ENCODE measurements around the gene CCDC136. TPM values are rescaled to one million over a fixed set of nuclear protein-coding genes. Genes with fewer than 3 reads are reported as not detected.

CCDC136 gene
- total RNA-seq, 1 experiment from 2014 or later = 7.7 TPM

DNA sequence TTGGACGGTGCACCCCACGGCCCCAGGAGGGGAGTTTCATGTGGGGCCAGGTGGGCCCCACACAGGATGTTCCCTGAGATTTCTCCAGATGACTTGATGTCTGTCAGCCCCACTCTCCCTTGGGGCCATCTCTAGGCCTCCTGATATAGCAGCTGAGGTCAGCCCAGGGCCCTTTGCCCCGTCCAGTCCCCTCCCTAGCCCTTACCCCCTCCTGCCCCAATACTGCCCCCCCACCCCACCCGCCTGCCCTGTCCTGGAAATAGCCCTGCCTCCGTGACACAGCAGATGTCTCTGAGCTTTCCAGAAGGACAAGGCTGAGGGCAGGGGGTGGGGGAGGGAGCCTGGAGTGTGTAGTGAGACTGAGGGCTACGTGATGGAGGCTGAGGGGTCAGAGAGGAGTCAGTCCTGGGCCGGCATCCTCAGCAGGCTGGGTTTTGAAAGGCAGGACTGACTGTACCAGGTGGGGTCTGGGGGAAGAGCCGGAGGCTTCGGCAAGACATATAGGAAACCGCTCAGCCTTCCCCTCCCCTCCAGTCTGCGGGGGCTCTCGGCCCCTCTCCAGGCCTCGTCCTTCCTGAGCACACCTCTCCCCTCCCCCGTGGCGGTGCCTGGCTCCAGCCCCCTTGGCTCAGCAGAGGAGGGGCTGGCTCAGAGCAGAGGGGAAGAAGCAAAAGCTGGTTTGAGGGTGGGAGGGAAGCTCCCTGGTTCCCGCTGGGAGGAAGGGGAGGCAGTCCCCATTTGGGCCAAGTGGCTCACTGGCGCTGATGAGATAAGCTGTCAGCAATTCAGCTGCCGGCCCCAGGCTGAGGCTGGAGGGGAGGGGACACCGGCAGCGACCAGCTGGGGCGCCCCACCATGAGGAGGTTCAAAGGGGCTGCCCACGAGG lies 40.5 kb downstream of the CCDC136 start:
- peak; percentile 80 for DNase-seq (ENCODE audit: low read depth)

DNA sequence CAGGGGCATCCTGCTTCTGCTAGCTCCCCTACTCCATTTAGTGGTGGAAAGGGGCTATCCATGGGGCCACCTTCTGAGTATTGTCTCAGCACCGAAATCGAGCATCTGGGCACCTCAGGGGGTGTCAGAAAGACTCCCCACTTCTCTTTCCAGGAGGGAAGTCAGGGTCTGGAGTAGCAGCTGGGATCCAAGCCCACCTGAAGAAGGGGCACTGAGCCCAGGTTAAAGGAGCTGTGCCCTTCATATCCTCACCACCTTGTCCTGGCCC lies 41.0 kb downstream of the CCDC136 start:
- no peak for DNase-seq (ENCODE audit: low read depth)

DNA sequence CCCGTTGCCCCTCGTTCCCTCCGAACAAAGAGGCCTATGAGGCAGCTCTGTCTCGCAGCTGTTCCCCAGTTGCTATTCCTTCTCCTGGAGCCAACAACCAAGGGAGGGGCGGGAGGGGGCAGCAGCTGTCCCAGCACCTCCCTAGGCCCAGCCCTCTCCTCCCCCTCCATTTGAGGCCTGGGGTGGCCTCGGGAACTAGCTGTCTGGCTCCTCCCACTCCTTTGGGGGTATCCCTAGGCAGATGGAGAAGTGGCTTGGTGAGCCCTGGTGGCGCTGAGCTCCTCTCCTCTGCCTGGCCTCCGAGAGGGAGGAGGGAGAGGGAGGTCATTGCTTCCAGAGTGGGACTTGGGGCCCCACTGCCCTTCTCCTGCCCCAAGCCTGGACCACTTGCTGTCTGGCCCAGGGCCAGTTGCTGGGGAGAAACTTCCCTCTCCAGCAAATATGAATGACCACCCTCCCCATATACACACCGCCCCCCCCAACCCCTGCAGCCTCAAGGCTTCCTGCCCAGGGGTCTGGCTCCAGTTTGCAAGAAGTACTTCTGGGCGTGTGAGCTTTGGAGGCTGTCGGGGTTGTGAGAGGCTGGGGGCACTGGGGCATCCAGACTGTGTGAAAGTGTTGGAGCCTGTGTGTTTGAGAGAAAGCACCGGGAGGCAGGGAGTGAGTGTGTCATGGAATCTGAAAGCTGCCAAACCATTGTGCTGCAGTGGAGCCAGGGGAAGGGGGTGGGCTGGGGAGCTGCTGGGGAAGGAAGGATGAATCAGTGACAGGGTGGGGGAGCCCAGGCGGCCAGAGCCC lies 41.6 kb downstream of the CCDC136 start:
- DNase-seq (ENCODE audit: low read depth) = peak; percentile 91

DNA sequence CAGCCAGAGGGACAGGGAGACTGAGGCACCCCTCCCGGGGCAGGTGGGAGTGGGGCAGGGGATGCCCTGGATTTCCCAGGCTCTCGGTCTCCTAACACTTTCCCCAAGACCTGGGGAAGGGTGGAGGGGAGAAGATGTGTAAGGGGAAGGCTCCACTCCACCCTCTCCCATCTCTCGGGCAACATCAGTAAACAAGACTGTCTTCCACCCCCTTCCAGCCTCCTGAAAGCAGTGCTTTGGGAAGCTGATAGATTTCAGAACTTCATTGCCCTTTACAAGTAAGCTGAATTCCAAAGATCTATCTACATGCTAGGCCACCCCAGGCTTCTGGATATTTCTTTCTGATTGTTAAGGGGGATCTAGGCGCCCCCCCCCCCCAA lies 42.2 kb downstream of the CCDC136 start:
- no peak for DNase-seq (ENCODE audit: low read depth)

DNA sequence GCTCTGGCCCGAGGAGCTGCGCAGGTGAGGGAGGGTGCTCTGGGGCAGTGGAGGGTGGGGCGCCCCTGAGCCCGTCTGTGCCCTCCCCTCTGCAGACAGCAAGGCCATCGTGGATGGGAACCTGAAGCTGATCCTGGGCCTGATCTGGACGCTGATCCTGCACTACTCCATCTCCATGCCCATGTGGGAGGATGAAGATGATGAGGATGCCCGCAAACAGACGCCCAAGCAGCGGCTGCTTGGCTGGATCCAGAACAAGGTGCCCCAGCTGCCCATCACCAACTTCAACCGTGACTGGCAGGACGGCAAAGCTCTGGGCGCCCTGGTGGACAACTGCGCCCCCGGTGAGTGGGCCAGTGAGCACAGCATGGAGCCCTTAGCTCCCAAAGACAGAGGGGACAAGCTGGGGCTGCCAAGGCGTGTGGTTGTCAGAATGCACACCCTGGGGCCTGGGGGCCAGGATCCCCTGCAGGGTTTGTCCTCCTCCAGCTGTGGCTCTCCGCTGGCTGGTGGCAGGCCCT lies 43.5 kb downstream of the CCDC136 start:
- no peak for DNase-seq (ENCODE audit: low read depth)

DNA sequence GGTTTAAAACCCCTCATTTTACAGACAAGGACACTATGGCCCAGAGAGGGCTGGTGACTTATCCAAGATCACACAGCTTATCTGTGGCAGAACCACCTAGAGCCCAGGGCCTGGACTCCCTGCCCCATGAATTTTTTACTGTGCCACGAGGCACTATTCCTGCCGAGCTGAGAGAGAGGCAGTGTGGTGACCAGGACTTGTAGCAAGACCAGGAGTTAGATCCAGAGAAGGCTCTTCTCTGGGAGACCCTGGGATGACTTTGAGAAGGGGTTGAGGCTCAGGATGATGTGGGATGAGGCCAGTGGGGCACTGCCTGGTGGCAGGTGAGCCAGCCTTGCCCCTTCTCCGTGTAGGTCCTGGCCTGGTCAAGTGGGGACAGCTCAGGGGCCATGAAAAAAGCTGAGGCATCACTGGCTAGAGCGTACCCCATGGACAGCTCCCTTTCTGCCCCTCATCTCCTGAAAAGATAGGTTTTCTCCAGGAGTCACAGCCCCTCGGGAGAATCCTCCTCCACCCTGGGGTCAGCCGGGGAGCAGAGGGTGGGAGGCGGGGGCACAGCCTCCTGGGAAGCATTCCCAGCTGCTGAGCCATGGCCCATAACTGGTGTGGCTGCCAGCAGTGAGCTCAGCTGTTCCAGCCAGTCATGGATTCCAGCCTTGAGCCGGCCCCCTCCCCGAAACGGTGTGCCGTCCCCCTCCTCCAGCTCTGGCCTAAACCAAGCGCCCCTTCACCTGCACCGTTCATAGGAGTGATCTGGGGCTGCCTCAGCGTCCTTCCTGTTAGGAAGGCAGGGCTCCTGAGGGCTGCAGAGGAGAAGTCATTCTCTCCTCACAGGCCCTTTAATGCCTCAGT lies 44.2 kb downstream of the CCDC136 start:
- peak; percentile 54 for DNase-seq (ENCODE audit: low read depth)

DNA sequence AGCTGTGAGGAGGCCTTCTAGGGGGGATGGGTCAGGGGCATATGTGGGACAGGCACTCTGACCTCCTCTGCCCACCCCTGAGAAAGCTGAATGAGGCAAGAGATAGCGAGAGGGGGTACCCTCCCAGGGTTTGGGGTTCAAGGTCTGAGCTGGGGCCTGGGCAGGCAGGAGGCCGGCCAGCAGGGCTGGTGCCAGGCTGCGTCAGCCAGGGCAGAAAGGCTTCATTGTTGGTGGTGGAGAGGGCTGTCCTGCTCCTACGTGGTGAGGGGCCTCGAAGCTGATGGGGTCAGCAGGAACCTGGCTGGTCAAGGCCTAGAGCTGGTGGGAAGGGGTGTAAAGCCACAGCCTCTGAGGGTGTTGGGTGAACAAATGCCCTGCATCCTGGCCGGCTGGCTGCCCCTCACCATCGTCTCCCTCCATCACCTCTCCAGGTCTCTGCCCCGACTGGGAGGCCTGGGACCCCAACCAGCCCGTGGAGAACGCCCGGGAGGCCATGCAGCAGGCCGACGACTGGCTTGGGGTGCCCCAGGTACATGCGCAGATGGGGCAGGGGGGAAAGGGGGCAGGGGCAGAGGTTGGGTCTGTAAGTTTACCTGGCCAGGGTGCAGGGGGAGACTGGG lies 45.1 kb downstream of the CCDC136 start:
- no peak for DNase-seq (ENCODE audit: low read depth)

DNA sequence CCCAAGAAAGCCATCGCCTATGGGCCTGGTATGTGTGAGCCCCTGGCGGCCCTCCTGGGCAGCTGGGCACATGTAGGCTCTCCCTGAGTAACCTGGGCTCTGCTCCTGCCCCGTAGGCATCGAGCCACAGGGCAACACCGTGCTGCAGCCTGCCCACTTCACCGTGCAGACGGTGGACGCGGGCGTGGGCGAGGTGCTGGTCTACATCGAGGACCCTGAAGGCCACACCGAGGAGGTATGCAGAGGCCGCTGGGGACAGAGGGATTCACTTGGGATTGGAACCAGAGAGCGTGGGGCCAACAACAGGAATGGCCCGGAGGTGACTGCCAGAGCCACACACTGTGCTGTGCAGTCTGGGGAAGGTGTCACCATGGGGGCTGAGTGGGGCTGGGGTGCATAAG lies 45.8 kb downstream of the CCDC136 start:
- no peak for DNase-seq (ENCODE audit: low read depth)

DNA sequence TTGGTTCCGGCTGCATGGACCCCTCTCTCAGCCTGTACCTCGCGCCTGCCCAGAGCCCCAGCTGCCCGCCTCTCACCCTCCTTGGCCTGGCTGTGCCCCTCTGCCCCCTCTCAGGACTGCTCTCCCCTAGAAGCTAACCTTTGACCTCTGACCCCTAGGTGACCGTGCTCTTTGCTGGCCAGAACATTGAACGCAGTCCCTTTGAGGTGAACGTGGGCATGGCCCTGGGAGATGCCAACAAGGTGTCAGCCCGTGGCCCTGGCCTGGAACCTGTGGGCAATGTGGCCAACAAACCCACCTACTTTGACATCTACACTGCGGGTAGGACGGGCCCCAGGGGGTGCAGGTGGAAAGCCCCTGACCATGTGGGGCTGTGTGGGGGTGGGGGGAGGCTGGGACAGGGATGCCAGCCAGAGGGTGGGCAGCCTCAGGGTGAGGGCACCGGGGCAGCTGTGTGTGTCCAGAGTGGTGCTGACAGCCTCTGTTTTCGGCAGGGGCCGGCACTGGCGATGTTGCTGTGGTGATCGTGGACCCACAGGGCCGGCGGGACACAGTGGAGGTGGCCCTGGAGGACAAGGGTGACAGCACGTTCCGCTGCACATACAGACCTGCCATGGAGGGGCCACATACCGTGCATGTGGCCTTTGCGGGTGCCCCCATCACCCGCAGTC lies 46.5 kb downstream of the CCDC136 start:
- DNase-seq (ENCODE audit: low read depth) = no peak

DNA sequence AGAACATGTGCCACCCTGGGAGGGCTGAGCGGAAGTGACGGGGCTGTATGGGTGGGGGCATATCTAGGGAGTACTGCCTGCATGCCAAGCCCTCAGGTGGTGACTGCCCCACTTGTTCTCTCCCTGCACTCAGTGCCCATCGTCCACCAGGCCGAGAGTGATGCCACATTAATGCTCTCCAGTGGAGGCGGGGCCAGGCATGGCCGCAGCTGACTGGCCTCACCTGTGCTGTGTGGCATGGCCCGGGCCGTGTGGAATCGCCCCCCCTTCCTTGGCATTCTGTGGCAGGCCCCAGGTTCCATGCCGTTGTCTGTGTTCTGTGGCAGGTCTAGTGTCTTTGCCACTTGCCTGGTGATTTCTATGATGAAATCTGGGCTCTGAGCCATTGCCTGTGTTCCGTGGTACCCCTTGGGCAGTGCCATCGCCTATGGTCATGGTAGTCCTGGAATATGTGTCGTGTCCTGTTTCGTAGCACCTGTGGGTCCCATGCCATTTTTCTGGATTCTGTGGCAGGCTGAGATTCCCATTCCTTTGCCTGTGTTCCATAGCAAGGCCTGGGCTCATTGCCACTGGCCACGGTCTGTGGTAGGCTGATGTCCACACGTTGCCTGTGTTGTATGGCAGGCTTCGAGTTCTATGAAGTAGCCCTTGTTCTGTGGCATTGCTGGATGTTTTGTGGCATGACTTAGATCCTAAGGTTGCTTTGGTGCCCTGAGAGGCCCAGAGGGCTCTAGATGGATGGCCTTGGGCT lies 47.4 kb downstream of the CCDC136 start:
- no peak for DNase-seq (ENCODE audit: low read depth)

DNA sequence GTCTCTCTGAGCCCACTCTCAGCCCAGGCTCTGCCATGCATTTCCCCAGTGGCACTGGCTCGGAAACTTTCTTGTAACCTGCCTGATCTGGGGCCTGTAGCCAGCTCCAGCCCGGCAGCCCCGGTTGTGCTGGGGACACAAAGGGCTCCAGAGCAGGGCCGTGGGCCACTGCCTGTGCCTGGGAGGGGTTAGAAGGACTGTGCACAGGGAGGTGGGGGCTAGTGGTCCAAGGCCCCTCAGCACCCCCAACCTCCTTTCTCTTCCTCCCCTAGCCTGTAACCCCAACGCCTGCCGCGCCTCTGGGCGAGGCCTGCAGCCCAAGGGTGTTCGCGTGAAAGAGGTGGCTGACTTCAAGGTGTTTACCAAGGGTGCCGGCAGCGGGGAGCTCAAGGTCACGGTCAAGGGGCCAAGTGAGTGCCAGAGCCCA lies 48.0 kb downstream of the CCDC136 start:
- DNase-seq (ENCODE audit: low read depth) = no peak

DNA sequence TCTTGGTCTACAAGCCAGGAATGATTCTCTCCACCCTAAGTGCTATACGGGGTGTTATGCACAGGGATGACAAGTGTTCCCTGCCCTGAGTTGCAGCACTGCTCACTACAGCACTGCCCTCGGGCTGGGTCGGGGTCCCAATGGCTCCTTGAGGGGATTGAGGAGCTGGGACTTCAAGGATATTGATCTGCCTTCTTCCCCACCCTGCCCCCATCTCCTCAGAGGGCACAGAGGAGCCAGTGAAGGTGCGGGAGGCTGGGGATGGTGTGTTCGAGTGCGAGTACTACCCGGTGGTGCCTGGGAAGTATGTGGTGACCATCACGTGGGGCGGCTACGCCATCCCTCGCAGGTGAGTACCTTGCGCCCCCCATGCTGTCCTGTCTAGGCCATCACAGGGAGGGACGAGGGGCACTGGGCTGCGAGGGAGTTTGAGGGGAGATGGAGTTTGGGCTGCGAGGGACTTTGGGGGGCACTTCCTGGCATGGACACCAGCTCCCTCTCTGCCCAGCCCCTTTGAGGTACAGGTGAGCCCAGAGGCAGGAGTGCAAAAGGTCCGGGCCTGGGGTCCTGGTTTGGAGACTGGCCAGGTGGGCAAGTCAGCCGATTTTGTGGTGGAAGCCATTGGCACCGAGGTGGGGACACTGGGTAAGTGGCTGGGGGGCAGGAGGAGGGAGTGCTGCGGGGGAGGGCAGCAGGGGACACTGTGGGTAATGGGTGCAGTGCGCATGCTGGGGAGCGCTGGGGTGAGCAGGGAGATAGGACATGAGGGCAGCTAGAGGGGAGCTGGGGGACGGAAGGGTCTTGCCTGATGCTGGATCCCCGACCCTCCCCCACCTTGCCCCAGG lies 48.8 kb downstream of the CCDC136 start:
- no peak for DNase-seq (ENCODE audit: low read depth)

DNA sequence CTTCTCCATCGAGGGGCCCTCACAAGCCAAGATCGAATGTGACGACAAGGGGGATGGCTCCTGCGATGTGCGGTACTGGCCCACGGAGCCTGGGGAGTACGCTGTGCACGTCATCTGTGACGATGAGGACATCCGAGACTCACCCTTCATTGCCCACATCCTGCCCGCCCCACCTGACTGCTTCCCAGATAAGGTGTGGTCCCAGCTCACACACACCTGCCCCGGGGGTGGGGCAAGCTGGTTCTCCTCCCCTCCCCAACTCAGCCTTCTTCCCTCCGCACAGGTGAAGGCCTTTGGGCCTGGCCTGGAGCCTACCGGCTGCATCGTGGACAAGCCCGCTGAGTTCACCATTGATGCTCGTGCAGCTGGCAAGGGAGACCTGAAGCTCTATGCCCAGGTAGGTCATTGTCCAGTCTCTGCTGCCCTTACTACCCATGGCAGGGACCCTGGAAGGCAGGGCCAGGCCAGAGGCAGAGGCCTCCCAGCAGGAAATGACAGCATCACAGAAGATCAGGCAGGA lies 49.5 kb downstream of the CCDC136 start:
- no peak for DNase-seq (ENCODE audit: low read depth)

DNA sequence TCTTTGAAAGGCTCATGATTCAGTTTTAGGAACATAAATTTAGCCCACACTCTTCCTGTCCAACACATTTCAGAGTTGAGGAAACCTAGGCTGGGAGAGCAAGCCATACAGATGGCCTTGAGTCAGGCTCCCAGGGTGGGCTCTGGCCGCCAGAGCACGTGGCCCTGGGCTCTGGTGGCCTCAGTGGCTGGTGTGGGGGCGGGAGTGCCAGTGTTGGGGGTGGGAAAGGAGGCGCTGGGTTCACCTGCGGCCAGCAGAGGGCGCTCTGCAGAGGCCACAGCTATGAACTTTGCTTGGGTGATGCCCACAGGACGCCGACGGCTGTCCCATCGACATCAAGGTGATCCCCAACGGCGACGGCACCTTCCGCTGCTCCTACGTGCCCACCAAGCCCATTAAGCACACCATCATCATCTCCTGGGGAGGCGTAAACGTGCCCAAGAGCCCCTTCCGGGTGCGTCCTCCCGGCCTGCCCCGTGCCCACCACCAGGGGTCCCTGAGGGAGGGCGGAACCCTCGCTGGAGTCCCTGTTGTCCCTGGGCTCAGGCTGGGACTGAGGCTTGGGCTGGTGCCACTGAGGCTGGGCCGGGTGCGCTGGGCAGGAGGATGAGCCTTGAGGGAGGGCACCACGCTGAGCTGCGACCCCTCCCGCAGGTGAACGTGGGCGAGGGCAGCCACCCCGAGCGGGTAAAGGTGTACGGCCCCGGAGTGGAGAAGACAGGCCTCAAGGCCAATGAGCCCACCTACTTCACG lies 50.3 kb downstream of the CCDC136 start:
- DNase-seq (ENCODE audit: low read depth) = peak; percentile 81

DNA sequence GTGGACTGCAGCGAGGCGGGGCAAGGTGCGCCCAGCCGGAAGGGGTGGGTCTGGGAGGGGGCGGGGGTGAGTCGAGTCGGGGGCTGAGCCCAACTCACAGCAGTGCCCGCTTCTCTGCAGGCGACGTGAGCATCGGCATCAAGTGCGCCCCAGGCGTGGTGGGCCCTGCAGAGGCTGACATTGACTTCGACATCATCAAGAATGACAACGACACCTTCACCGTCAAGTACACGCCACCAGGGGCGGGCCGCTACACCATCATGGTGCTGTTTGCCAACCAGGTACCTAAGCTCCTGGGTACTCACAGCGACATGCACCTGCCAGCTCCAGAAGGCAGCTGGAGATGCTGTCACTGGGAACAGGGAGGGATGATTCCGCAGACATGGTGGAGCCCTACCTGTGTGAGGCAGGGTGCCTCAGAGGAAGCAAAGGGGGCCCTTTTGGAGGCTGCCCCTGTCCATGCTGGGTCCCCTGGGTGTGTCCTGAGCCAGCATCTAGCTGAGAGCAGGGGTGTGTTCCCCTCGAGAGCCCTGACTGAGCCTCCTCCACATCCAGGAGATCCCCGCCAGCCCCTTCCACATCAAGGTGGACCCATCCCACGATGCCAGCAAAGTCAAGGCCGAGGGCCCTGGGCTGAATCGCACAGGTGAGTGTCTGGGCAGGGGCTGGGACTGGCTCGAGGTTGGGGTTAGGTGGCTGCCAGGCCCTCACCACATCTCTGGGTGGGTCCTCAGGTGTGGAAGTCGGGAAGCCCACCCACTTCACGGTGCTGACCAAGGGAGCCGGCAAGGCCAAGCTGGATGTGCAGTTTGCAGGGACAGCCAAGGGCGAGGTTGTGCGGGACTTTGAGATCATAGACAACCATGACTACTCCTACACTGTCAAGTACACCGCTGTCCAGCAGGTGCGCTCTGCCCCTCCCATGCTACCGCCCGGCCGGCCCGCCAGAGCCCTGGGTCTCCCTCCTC lies 51.2 kb downstream of the CCDC136 start:
- DNase-seq (ENCODE audit: low read depth) = no peak

DNA sequence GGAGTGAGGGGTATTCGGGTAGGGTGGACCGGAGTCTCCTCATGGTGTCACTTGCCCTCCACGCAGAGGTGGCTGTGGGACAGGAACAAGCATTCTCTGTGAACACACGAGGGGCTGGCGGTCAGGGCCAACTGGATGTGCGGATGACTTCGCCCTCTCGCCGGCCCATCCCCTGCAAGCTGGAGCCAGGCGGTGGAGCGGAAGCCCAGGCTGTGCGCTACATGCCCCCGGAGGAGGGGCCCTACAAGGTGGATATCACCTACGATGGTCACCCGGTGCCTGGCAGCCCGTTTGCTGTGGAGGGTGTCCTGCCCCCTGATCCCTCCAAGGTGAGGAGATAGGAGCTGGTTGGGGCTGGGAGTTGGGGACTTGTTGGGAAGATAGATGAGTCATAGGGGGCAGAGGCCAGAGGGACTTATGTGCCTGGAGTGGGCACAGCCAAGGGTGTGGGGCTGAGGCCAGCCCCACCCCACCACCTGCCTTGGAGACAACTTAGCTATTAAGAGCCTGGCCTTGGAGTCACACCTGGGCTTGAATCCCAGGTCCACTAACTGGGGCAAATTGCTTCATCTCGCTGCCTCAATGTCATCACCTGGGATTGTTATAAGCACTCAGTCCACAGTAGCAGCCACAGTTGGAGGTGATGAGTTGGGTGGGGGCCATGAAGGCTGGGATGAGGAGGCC lies 52.3 kb downstream of the CCDC136 start:
- DNase-seq (ENCODE audit: low read depth) = no peak

All from Daoy (cell line).